ENCODE data around the gene ZCCHC4.

The ZCCHC4 gene

DNA sequence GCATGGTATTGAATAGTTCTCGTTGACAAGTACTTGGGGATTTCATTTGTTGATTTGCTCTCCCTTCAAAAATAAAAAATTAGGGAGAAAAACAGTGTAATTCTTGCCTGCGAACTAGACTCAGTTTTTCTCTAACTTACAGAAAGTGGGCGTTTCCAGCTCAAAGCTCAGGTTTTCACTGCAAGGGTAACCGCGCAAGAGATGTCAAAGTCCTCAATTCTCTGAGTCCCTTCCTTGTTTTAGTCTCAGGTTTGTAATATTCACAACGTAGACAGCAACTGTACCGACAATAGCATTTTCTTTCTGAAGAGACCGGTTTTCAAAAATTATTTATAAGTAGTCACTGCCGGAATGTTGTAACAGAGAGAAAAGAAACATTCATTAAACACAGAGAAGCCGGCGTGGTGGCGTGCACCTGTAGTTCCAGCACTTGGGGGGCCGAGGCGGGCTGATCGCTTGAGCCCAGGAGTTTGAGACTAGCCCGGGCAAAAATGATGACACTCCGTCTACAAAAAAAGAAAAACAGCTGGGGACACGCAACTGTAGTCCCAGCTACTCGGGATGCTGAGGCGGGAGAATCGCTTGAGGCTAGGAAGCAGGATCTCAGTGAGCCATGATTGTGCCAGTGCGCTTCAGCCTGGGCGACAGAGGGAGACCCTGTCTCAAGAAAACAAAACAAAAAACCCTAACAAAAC, 774 bp downstream of the ZCCHC4 start:
- Histone ChIP-seq H3K27ac (ENCODE audit: low read length) (peak overlapping the region; percentile 15; the same call in 1 of the 2 replicates), H3K4me1 (ENCODE audit: low read length) (peaks cover 14% of the 10 kb centered on the region; the same call in 1 of the 2 replicates), H4K20me1 (ENCODE audit: insufficient read depth, low read length) (no peaks in the 10 kb centered on the region), H3K9me3 (replicated peaks; ENCODE audit: insufficient read depth, low read length) (no peaks in the 10 kb centered on the region), H3K9me2 (replicated peaks; ENCODE audit: insufficient read depth, low read length) (no peaks in the 10 kb centered on the region), H3F3A (ENCODE audit: insufficient read depth, low read length) (peaks cover 19% of the 10 kb centered on the region), H3K4me3 (ENCODE audit: low read length) (peak overlapping the region; percentile 85), H3K27me3 (replicated peaks; ENCODE audit: insufficient read depth, low read length) (no peaks in the 10 kb centered on the region), H3K79me2 (ENCODE audit: low read length) (peaks cover 27% of the 10 kb centered on the region), H3K4me2 (ENCODE audit: low read depth, low read length) (peak overlapping the region; percentile 73), H2AFZ (ENCODE audit: low read length) (peak overlapping the region; percentile 87), H3K36me3 (replicated peaks; ENCODE audit: insufficient read depth, low read length) (0 out of 2 replicates have a peak, but pooled peaks cover 3% of the 10 kb centered on the region), H3K9ac (ENCODE audit: low read length) (peak overlapping the region; percentile 71)
- TF ChIP-seq, protein P1, sequence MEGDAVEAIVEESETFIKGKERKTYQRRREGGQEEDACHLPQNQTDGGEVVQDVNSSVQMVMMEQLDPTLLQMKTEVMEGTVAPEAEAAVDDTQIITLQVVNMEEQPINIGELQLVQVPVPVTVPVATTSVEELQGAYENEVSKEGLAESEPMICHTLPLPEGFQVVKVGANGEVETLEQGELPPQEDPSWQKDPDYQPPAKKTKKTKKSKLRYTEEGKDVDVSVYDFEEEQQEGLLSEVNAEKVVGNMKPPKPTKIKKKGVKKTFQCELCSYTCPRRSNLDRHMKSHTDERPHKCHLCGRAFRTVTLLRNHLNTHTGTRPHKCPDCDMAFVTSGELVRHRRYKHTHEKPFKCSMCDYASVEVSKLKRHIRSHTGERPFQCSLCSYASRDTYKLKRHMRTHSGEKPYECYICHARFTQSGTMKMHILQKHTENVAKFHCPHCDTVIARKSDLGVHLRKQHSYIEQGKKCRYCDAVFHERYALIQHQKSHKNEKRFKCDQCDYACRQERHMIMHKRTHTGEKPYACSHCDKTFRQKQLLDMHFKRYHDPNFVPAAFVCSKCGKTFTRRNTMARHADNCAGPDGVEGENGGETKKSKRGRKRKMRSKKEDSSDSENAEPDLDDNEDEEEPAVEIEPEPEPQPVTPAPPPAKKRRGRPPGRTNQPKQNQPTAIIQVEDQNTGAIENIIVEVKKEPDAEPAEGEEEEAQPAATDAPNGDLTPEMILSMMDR (IDR thresholded peaks at IDR 0.05; ENCODE audit: low read length): no peak
- TF ChIP-seq EZH2phosphoT487 (IDR thresholded peaks at IDR 0.05; ENCODE audit: low read length): no peak
- no peak for TF ChIP-seq EZH2 (optimal IDR thresholded peaks at IDR 0.05; ENCODE audit: low read depth, low read length)
- DNase-seq: peak; percentile 31

DNA sequence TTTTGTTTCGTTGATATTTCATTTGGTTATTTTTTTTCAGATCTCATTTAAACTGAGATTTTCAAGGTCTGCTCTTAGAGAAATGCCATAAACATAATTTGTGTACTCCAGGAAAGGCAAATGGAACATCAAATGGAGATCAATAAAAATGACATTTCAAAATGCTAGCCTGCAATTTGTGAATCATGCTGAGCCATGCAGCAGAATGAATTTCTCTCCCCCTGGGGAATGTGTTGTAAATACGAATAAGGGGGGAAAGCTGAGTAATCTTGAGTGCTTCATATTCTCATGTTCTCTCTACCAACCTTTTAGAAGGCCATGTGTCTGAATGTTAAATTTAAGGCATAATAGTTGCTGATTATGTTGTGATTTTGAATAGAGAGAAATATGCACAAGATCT, 7.8 kb downstream of the ZCCHC4 start:
- no peak for DNase-seq
- Histone ChIP-seq H3F3A (ENCODE audit: insufficient read depth, low read length) (no peaks in the 10 kb centered on the region), H3K36me3 (replicated peaks; ENCODE audit: insufficient read depth, low read length) (0 out of 2 replicates have a peak, but pooled peaks cover 3% of the 10 kb centered on the region), H3K79me2 (ENCODE audit: low read length) (0 out of 2 replicates have a peak, but pooled peaks cover 3% of the 10 kb centered on the region), H3K27ac (ENCODE audit: low read length) (no peak overlapping the region), H3K9me3 (replicated peaks; ENCODE audit: insufficient read depth, low read length) (no peaks in the 10 kb centered on the region), H3K27me3 (replicated peaks; ENCODE audit: insufficient read depth, low read length) (no peaks in the 10 kb centered on the region), H3K4me2 (ENCODE audit: low read depth, low read length) (no peak overlapping the region), H2AFZ (ENCODE audit: low read length) (no peak overlapping the region), H4K20me1 (ENCODE audit: insufficient read depth, low read length) (no peaks in the 10 kb centered on the region), H3K9ac (ENCODE audit: low read length) (no peak overlapping the region), H3K4me1 (ENCODE audit: low read length) (no peaks in the 10 kb centered on the region), H3K4me3 (ENCODE audit: low read length) (no peak overlapping the region), H3K9me2 (replicated peaks; ENCODE audit: insufficient read depth, low read length) (no peaks in the 10 kb centered on the region)
- TF ChIP-seq EZH2phosphoT487 (IDR thresholded peaks at IDR 0.05; ENCODE audit: low read length) (no peak), EZH2 (optimal IDR thresholded peaks at IDR 0.05; ENCODE audit: low read depth, low read length) (no peak)
- TF ChIP-seq, protein P1 (IDR thresholded peaks at IDR 0.05; ENCODE audit: low read length): no peak

DNA sequence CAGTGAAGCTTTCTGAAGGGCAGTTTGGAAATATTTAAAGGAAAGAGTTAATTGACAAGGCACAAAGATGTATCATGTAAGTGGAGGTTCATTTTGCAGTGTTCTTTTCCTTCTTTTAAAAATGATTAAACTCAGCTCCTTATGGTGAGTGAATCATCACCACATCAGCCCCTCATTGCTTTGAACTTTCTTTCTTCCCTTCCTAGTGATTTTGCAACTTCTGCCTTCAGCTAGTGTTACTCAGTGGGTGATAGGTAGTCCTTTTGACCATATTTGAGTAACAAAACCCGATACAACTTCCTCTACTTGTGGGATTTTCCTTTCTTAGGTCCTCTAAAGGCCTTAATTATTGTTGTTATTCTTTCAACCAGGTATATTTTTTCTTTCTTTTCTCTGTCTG, 8.2 kb downstream of the ZCCHC4 start:
- no peak overlapping the region for H3K4me3 ChIP-seq (ENCODE audit: low read length)
- H3F3A ChIP-seq (ENCODE audit: insufficient read depth, low read length): no peaks in the 10 kb centered on the region
- no peak overlapping the region for H3K9ac ChIP-seq (ENCODE audit: low read length)
- H3K36me3 ChIP-seq (replicated peaks; ENCODE audit: insufficient read depth, low read length): 0 out of 2 replicates have a peak, but pooled peaks cover 3% of the 10 kb centered on the region
- H3K79me2 ChIP-seq (ENCODE audit: low read length): 0 out of 2 replicates have a peak, but pooled peaks cover 3% of the 10 kb centered on the region
- H3K27ac ChIP-seq (ENCODE audit: low read length): no peak overlapping the region
- no peaks in the 10 kb centered on the region for H4K20me1 ChIP-seq (ENCODE audit: insufficient read depth, low read length)
- H3K4me1 ChIP-seq (ENCODE audit: low read length): no peaks in the 10 kb centered on the region
- H3K4me2 ChIP-seq (ENCODE audit: low read depth, low read length): no peak overlapping the region
- no peak for DNase-seq
- TF ChIP-seq, protein P1 (IDR thresholded peaks at IDR 0.05; ENCODE audit: low read length): no peak
- TF ChIP-seq EZH2phosphoT487 (IDR thresholded peaks at IDR 0.05; ENCODE audit: low read length) (no peak), EZH2 (optimal IDR thresholded peaks at IDR 0.05; ENCODE audit: low read depth, low read length) (no peak)
- H3K27me3 ChIP-seq (replicated peaks; ENCODE audit: insufficient read depth, low read length): no peaks in the 10 kb centered on the region
- H3K9me3 ChIP-seq (replicated peaks; ENCODE audit: insufficient read depth, low read length): no peaks in the 10 kb centered on the region
- no peaks in the 10 kb centered on the region for H3K9me2 ChIP-seq (replicated peaks; ENCODE audit: insufficient read depth, low read length)
- no peak overlapping the region for H2AFZ ChIP-seq (ENCODE audit: low read length)

Measured in MM.1S (cell line).